Measurements from ENCODE around the gene PMEPA1.
A peak's percentile ranks its signal among the peaks of the same experiment; 100 is the strongest.

PMEPA1 gene

DNA sequence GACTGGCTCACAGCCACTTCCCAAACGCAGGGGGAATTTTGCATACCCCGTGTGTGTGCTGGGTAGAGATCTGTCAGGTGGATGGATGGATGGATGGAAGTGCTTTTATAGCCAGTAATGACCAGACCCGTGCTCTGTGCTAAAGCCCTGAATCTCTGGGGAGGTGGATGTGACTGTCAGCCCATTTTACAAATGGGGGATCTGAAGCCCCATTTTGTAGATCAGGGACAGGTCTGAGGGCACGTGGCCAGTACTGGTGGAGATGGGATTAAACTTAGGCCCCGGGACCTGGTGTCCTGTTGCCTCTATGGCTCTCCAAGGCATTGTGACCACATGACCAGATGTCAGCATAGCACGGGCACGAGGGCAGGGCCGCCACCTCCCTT is 51.4 kb downstream of the PMEPA1 start:
- DNase-seq: no peak

GRCh38 chr20:57657535-57658446 is 52.0 kb downstream of the PMEPA1 start:
- TF ChIP-seq POLR2A (IDR thresholded peaks at IDR 0.05; ENCODE audit: low read length): no peak
- no peak for TF ChIP-seq GATA1 (IDR thresholded peaks at IDR 0.05; ENCODE audit: low read depth, low read length)
- no peak for DNase-seq

More for the DNA sequence above, 51.4 kb downstream of the PMEPA1 start:
- TF ChIP-seq POLR2A (IDR thresholded peaks at IDR 0.05; ENCODE audit: low read length) (no peak), GATA1 (IDR thresholded peaks at IDR 0.05; ENCODE audit: low read depth, low read length) (no peak)

GRCh38 chr20:57656821-57657534 is 52.8 kb downstream of the PMEPA1 start:
- DNase-seq: no peak
- no peak for TF ChIP-seq GATA1 (IDR thresholded peaks at IDR 0.05; ENCODE audit: low read depth, low read length)
- TF ChIP-seq POLR2A (IDR thresholded peaks at IDR 0.05; ENCODE audit: low read length): no peak

- TF ChIP-seq POLR2A (IDR thresholded peaks at IDR 0.05; ENCODE audit: low read length) (no peak), GATA1 (IDR thresholded peaks at IDR 0.05; ENCODE audit: low read depth, low read length) (no peak)
- DNase-seq: no peak
These were observed 53.5 kb downstream of the PMEPA1 start for GRCh38 chr20:57656252-57656820.

DNA sequence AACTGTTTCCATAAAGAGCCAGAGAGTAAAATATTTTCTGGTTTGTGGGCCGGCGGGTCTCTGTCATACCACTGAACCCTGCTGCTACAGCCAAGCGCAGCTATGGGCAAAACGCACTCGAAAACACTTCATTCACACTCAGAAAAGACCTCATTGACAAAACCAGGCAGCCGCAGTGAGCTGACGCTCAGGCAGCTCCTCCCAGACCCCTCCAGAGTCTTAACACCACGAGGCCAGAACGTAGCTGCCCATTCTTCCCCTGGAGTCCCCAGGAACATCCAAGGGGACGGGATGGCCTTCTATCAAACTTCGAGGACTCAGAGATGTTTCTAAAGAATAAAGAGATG is 54.0 kb downstream of the PMEPA1 start:
- TF ChIP-seq GATA1 (IDR thresholded peaks at IDR 0.05; ENCODE audit: low read depth, low read length) (no peak), POLR2A (IDR thresholded peaks at IDR 0.05; ENCODE audit: low read length) (no peak)
- no peak for DNase-seq

DNA sequence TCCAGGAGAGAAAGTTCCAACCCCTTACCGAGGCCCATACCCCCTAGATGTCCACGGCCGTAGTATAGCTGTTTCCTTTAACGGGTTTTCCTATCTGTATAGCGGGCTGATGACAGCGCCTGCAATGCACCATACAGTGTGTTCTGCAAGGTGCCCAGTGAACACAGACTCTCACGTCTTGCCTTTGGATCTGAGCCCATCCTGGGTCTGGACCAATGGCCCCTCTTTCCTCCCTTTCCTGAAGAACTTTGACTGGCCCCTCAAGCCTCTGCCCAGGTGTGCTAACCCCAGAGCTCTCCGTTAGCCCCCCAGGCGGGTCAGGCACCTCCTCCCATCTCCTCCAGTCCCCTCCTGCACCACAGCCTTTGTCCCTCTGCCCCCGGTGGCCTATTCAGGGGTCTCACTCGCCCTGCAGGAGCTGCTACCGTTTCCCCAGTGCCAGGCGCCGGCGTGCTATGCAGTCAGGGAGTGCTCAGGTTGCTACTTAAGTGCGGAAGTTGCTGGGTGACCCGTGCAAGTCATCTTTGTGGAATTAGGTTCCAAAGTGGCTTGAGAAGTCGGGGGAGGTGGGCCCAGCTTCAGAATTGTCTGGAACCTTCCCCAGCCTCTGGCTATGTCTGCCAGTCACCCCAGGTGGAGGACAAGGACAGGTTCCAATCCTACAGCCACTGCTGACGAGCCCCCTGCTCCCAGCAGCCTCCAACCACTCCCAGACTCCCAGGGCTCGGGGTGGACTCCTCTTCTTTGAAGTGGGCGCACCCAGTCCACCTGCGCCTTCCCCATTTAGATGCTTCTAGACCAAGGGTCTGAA is 54.6 kb downstream of the PMEPA1 start:
- no peak for TF ChIP-seq GATA1 (IDR thresholded peaks at IDR 0.05; ENCODE audit: low read depth, low read length)
- TF ChIP-seq POLR2A (IDR thresholded peaks at IDR 0.05; ENCODE audit: low read length): no peak
- DNase-seq: no peak

- DNase-seq: peak; percentile 40 to 67
- TF ChIP-seq POLR2A (IDR thresholded peaks at IDR 0.05; ENCODE audit: low read length) (no peak), GATA1 (IDR thresholded peaks at IDR 0.05; ENCODE audit: low read depth, low read length) (no peak)
These were observed 55.3 kb downstream of the PMEPA1 start for GRCh38 chr20:57654363-57654997.

DNA sequence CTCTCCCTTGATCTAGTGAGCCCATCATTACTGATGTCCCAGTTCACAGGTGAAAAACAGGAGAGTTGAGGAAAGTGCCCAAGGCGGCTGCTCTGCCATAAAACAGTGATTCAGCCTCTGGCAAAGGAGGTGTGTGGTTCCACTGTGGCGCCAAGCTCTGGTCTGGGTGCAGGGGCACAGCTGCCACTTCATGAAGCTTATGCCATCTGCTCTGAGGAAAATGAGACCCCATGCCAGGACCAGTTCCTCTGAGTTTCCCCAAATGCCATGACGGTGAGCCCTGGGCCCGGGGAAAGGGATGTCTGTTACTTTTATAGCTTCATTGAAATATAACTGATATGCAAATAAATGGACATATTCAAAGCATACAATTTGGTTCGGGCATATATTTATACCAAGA is 55.9 kb downstream of the PMEPA1 start:
- TF ChIP-seq POLR2A (IDR thresholded peaks at IDR 0.05; ENCODE audit: low read length) (no peak), GATA1 (IDR thresholded peaks at IDR 0.05; ENCODE audit: low read depth, low read length) (no peak)
- no peak for DNase-seq

- no peak for DNase-seq
- TF ChIP-seq POLR2A (IDR thresholded peaks at IDR 0.05; ENCODE audit: low read length): no peak
- TF ChIP-seq GATA1 (IDR thresholded peaks at IDR 0.05; ENCODE audit: low read depth, low read length): no peak
These were observed 56.3 kb downstream of the PMEPA1 start for GRCh38 chr20:57653546-57653900.

DNA sequence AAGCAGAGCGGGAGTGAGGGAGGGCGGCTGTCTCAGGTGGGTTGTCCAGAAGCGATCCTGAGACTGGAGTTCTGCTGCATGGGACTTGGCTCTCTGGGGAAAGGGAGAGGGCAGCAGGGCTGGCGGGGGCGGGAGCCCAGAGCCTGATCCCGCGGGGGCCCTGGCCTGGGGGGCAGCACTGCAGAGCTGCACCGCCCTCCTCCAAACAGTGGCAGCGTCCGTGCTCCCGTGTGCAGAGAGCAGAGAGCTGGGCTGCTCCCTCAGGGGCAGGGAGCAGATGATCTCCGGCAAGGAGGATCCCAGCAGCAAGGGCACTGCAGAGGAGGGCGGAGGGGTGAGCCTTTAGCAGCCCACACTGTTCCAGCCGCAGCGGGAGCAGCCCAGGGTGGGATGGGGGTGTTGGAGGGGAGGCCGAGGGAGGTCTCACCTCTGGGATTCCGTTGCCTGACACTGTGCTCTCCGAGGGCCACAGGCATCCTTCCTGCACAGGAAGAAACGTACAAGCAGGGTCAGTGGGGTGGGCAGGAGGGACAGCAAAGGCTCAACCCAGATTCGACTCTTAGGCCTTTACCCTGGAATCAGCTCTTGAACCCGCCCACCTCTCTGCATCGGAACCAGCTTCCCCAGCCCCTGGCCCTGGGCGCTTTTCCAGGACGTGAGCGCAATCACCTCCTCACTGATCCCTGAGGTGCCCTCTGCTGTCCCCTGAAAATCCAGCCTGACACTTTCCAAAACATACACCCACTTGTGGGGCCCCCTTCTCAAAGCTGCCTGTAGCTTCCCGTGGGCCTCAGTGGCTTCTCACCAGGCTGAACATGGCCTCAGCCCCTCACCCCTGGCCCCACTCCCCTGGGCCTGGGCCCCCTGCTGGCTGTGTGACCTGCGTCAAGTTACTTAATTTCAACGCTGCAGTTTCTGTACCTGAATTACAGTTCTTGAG is 56.9 kb downstream of the PMEPA1 start:
- TF ChIP-seq GATA1 (IDR thresholded peaks at IDR 0.05; ENCODE audit: low read depth, low read length) (no peak), POLR2A (IDR thresholded peaks at IDR 0.05; ENCODE audit: low read length) (no peak)
- no peak for DNase-seq

DNA sequence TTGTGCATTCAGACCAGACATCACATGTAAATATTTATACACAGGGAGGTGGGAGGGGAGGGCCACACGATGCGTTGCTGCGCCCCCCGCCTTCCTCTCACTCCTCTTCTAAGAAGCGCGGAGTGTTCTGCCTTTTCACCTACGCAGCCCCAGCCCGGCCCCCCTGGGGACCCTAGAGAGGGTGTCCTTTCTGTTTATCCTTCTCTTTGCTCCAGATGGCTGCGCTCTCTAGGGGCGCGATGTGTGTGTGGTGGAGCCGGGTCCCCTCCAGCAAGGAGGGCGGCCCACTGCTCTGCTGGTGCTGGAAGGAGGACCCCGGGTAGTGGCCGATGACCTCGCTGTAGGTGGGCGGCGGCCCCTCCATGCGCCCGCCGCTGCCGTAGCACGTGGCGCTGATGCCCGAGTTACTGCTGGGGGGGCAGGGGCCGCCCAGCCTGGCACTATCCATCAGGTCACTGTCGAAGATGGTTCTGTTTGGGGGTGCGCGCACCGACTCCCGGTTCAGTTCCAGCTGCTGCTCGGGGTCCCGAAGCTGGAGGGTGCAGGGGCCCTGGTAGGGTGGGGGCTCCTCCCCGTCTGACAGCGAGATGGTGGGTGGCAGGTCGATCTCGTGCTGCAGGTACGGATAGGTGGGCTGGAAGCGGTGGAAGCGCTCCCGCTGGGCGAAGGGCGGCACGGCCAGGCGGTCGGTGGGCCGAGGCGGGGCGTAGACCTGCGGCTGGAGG is 57.8 kb downstream of the PMEPA1 start:
- no peak for TF ChIP-seq GATA1 (IDR thresholded peaks at IDR 0.05; ENCODE audit: low read depth, low read length)
- TF ChIP-seq POLR2A (IDR thresholded peaks at IDR 0.05; ENCODE audit: low read length): no peak
- no peak for DNase-seq

All from erythroblast (primary cell).